Measurements from ENCODE around the gene WDHD1. TPM values are rescaled to one million over a fixed set of nuclear protein-coding genes. Genes with fewer than 3 reads are reported as not detected.
"Not testable (repeated sequence)": the region's sequence is repeated elsewhere in the genome, so short reads cannot be mapped to it uniquely, and the experiment has no call there.

Gene WDHD1
- total RNA-seq, 1 donor from 2014 or later, result 53.8 TPM

- Mint-ChIP-seq H3K4me1 (ENCODE audit: low read depth) (peaks cover 36% of the 10 kb centered on the region), H3K9me3 (no peaks in the 10 kb centered on the region), H3K4me3 (no peak overlapping the region), H3K36me3 (ENCODE audit: low read depth) (peaks cover 30% of the 10 kb centered on the region), H3K27me3 (ENCODE audit: insufficient read depth) (no peaks in the 10 kb centered on the region), H3K27ac (no peak overlapping the region)
- DNase-seq (ENCODE audit: low spot score), result no peak
- intact Hi-C loops (cut with micrococcal nuclease), result no loop called here
These were observed 4.3 kb upstream of the WDHD1 start for GRCh38 chr14:55031190-55031589.

GRCh38 chr14:55028476-55028875 is 1.6 kb upstream of the WDHD1 start:
- no peaks in the 10 kb centered on the region for H3K9me3 Mint-ChIP-seq
- H3K27me3 Mint-ChIP-seq (ENCODE audit: insufficient read depth), result no peaks in the 10 kb centered on the region
- peaks cover 27% of the 10 kb centered on the region for H3K36me3 Mint-ChIP-seq (ENCODE audit: low read depth)
- intact Hi-C loops (cut with micrococcal nuclease), result loop anchor here (5.0 kb wide), 1 partner anchor 586 kb away; the partner anchor contains the start of gene CNIH1
- DNase-seq (ENCODE audit: low spot score), result no peak
- peaks cover 56% of the 10 kb centered on the region for H3K4me1 Mint-ChIP-seq (ENCODE audit: low read depth)
- peak overlapping the region; percentile 88 for H3K4me3 Mint-ChIP-seq
- peak overlapping the region; percentile 86 for H3K27ac Mint-ChIP-seq

- peak overlapping the region; percentile 86 for H3K27ac Mint-ChIP-seq
- peaks cover 26% of the 10 kb centered on the region for H3K36me3 Mint-ChIP-seq (ENCODE audit: low read depth)
- DNase-seq (ENCODE audit: low spot score), result no peak
- peaks cover 61% of the 10 kb centered on the region for H3K4me1 Mint-ChIP-seq (ENCODE audit: low read depth)
- no peaks in the 10 kb centered on the region for H3K27me3 Mint-ChIP-seq (ENCODE audit: insufficient read depth)
- intact Hi-C loops (cut with micrococcal nuclease), result loop anchor here (5.0 kb wide), 1 partner anchor 586 kb away; the partner anchor contains the start of gene CNIH1
- H3K9me3 Mint-ChIP-seq, result no peaks in the 10 kb centered on the region
- H3K4me3 Mint-ChIP-seq, result peak overlapping the region; percentile 88
These were observed 1.2 kb upstream of the WDHD1 start for GRCh38 chr14:55028066-55028465.

- no peak for DNase-seq (ENCODE audit: low spot score)
- H3K27me3 Mint-ChIP-seq (ENCODE audit: insufficient read depth), result no peaks in the 10 kb centered on the region
- peak overlapping the region; percentile 86 for H3K27ac Mint-ChIP-seq
- intact Hi-C loops (cut with micrococcal nuclease), result loop anchor here (2.0 to 5.0 kb wide), 4 partner anchors 124 to 584 kb away; partner anchors contain the start of genes CGRRF1, CNIH1 and GCH1
- peaks cover 26% of the 10 kb centered on the region for H3K36me3 Mint-ChIP-seq (ENCODE audit: low read depth)
- H3K4me1 Mint-ChIP-seq (ENCODE audit: low read depth), result peaks cover 66% of the 10 kb centered on the region
- peak overlapping the region; percentile 88 for H3K4me3 Mint-ChIP-seq
- no peaks in the 10 kb centered on the region for H3K9me3 Mint-ChIP-seq
These were observed 482 bp downstream of the WDHD1 start for GRCh38 chr14:55026441-55026792.

GRCh38 chr14:55025948-55026347 is 951 bp downstream of the WDHD1 start:
- peak overlapping the region; percentile 86 for H3K27ac Mint-ChIP-seq
- intact Hi-C loops (cut with micrococcal nuclease), result loop anchor here (2.0 to 5.0 kb wide), 4 partner anchors 123 to 584 kb away; partner anchors contain the start of genes CGRRF1, CNIH1 and GCH1
- H3K36me3 Mint-ChIP-seq (ENCODE audit: low read depth), result peaks cover 24% of the 10 kb centered on the region
- DNase-seq (ENCODE audit: low spot score), result no peak
- peaks cover 66% of the 10 kb centered on the region for H3K4me1 Mint-ChIP-seq (ENCODE audit: low read depth)
- no peaks in the 10 kb centered on the region for H3K9me3 Mint-ChIP-seq
- no peaks in the 10 kb centered on the region for H3K27me3 Mint-ChIP-seq (ENCODE audit: insufficient read depth)
- peak overlapping the region; percentile 88 for H3K4me3 Mint-ChIP-seq

GRCh38 chr14:55024365-55024764 is 2.5 kb downstream of the WDHD1 start:
- H3K27ac Mint-ChIP-seq; H3K27me3 Mint-ChIP-seq (ENCODE audit: insufficient read depth); H3K4me3 Mint-ChIP-seq; intact Hi-C loops (cut with micrococcal nuclease); H3K9me3 Mint-ChIP-seq; DNase-seq (ENCODE audit: low spot score): not testable (repeated sequence)
- Mint-ChIP-seq H3K4me1 (ENCODE audit: low read depth) (peaks cover 71% of the 10 kb centered on the region), H3K36me3 (ENCODE audit: low read depth) (peaks cover 31% of the 10 kb centered on the region)

GRCh38 chr14:55019968-55020554 is 6.8 kb downstream of the WDHD1 start:
- intact Hi-C loops (cut with micrococcal nuclease), result no loop called here
- H3K4me3 Mint-ChIP-seq, result no peak overlapping the region
- H3K27ac Mint-ChIP-seq, result peak overlapping the region; percentile 14
- H3K27me3 Mint-ChIP-seq (ENCODE audit: insufficient read depth), result no peaks in the 10 kb centered on the region
- peaks cover 25% of the 10 kb centered on the region for H3K36me3 Mint-ChIP-seq (ENCODE audit: low read depth)
- peaks cover 39% of the 10 kb centered on the region for H3K4me1 Mint-ChIP-seq (ENCODE audit: low read depth)
- H3K9me3 Mint-ChIP-seq, result no peaks in the 10 kb centered on the region
- no peak for DNase-seq (ENCODE audit: low spot score)

GRCh38 chr14:55015006-55015405 is 11.9 kb downstream of the WDHD1 start:
- intact Hi-C loops (cut with micrococcal nuclease), result no loop called here
- no peak overlapping the region for H3K4me3 Mint-ChIP-seq
- peaks cover 35% of the 10 kb centered on the region for H3K36me3 Mint-ChIP-seq (ENCODE audit: low read depth)
- no peak overlapping the region for H3K27ac Mint-ChIP-seq
- no peak for DNase-seq (ENCODE audit: low spot score)
- H3K9me3 Mint-ChIP-seq, result no peaks in the 10 kb centered on the region
- peaks cover 15% of the 10 kb centered on the region for H3K4me1 Mint-ChIP-seq (ENCODE audit: low read depth)
- no peaks in the 10 kb centered on the region for H3K27me3 Mint-ChIP-seq (ENCODE audit: insufficient read depth)

GRCh38 chr14:55005071-55005470 is 21.8 kb downstream of the WDHD1 start:
- H3K36me3 Mint-ChIP-seq (ENCODE audit: low read depth), result peaks cover 34% of the 10 kb centered on the region
- no peaks in the 10 kb centered on the region for H3K27me3 Mint-ChIP-seq (ENCODE audit: insufficient read depth)
- intact Hi-C loops (cut with micrococcal nuclease), result no loop called here
- H3K9me3 Mint-ChIP-seq, result no peaks in the 10 kb centered on the region
- no peak overlapping the region for H3K4me3 Mint-ChIP-seq
- no peak overlapping the region for H3K27ac Mint-ChIP-seq
- H3K4me1 Mint-ChIP-seq (ENCODE audit: low read depth), result peaks cover 9% of the 10 kb centered on the region
- DNase-seq (ENCODE audit: low spot score), result no peak

- H3K27me3 Mint-ChIP-seq (ENCODE audit: insufficient read depth), result no peaks in the 10 kb centered on the region
- peaks cover 11% of the 10 kb centered on the region for H3K4me1 Mint-ChIP-seq (ENCODE audit: low read depth)
- no peak overlapping the region for H3K4me3 Mint-ChIP-seq
- H3K36me3 Mint-ChIP-seq (ENCODE audit: low read depth), result peaks cover 41% of the 10 kb centered on the region
- DNase-seq (ENCODE audit: low spot score), result no peak
- H3K9me3 Mint-ChIP-seq, result no peaks in the 10 kb centered on the region
- intact Hi-C loops (cut with micrococcal nuclease), result no loop called here
- no peak overlapping the region for H3K27ac Mint-ChIP-seq
These were observed 26.5 kb downstream of the WDHD1 start for GRCh38 chr14:55000381-55000780.

- no peak overlapping the region for H3K4me3 Mint-ChIP-seq
- H3K27ac Mint-ChIP-seq, result no peak overlapping the region
- intact Hi-C loops (cut with micrococcal nuclease), result no loop called here
- peaks cover 40% of the 10 kb centered on the region for H3K36me3 Mint-ChIP-seq (ENCODE audit: low read depth)
- H3K27me3 Mint-ChIP-seq (ENCODE audit: insufficient read depth), result no peaks in the 10 kb centered on the region
- no peak for DNase-seq (ENCODE audit: low spot score)
- peaks cover 6% of the 10 kb centered on the region for H3K9me3 Mint-ChIP-seq
- no peaks in the 10 kb centered on the region for H3K4me1 Mint-ChIP-seq (ENCODE audit: low read depth)
These were observed 41.7 kb downstream of the WDHD1 start for GRCh38 chr14:54985156-54985555.

- Mint-ChIP-seq H3K9me3 (peaks cover 6% of the 10 kb centered on the region), H3K27me3 (ENCODE audit: insufficient read depth) (no peaks in the 10 kb centered on the region), H3K4me3 (no peak overlapping the region), H3K4me1 (ENCODE audit: low read depth) (peaks cover 10% of the 10 kb centered on the region), H3K27ac (no peak overlapping the region), H3K36me3 (ENCODE audit: low read depth) (peaks cover 44% of the 10 kb centered on the region)
- intact Hi-C loops (cut with micrococcal nuclease), result no loop called here
- DNase-seq (ENCODE audit: low spot score), result no peak
These were observed 45.2 kb downstream of the WDHD1 start for GRCh38 chr14:54981698-54982097.

GRCh38 chr14:54979039-54979438 is 47.9 kb downstream of the WDHD1 start:
- intact Hi-C loops (cut with micrococcal nuclease), result no loop called here
- no peaks in the 10 kb centered on the region for H3K27me3 Mint-ChIP-seq (ENCODE audit: insufficient read depth)
- H3K9me3 Mint-ChIP-seq, result no peaks in the 10 kb centered on the region
- no peak overlapping the region for H3K4me3 Mint-ChIP-seq
- H3K4me1 Mint-ChIP-seq (ENCODE audit: low read depth), result peaks cover 17% of the 10 kb centered on the region
- DNase-seq (ENCODE audit: low spot score), result no peak
- peak overlapping the region; percentile 35 for H3K27ac Mint-ChIP-seq
- H3K36me3 Mint-ChIP-seq (ENCODE audit: low read depth), result peaks cover 28% of the 10 kb centered on the region

- H3K27me3 Mint-ChIP-seq (ENCODE audit: insufficient read depth), result no peaks in the 10 kb centered on the region
- no peak overlapping the region for H3K27ac Mint-ChIP-seq
- peaks cover 17% of the 10 kb centered on the region for H3K4me1 Mint-ChIP-seq (ENCODE audit: low read depth)
- peaks cover 27% of the 10 kb centered on the region for H3K36me3 Mint-ChIP-seq (ENCODE audit: low read depth)
- intact Hi-C loops (cut with micrococcal nuclease), result no loop called here
- DNase-seq (ENCODE audit: low spot score), result no peak
- H3K9me3 Mint-ChIP-seq, result no peaks in the 10 kb centered on the region
- H3K4me3 Mint-ChIP-seq, result no peak overlapping the region
These were observed 50.6 kb downstream of the WDHD1 start for GRCh38 chr14:54976316-54976715.

Measured in activated T-helper 1 cell treated with anti-CD3 and anti-CD28 coated beads, Interleukin-12 subunit alpha, Interleukin-12 subunit beta, Interleukin-2, Interleukin-4 antibody, amounts not matched to agents 30 ng/mL and 10 ng/mL and 1 ng/mL, durations not matched to agents 14 hours and 24 hours and 36 hours (primary cell).